Neutrophil (primary cell): ENCODE measurements around the gene SHISA5.

Source experiments
- H3K27ac ChIP-seq: fragments of 200-600 bp; sonication (generic); 2 replicates; pipeline ENCODE4 v1.5.1; 2016; ENCODE audit warnings: mild to moderate bottlenecking, moderate library complexity
- H3K27me3 ChIP-seq: fragments of 200-600 bp; sonication (generic); 2 replicates; pipeline ENCODE4 v1.6.0; 2016; ENCODE audit warnings: mild to moderate bottlenecking
- H3K36me3 ChIP-seq: fragments of 200-600 bp; sonication (generic); 2 replicates; pipeline ENCODE4 v1.5.1; 2017
- H3K4me1 ChIP-seq, 2 experiments: fragments of 200-600 bp in 1 of 2; sonication (generic) in 1 of 2; 1 replicate in 1 of 2; 2 replicates in 1 of 2; pipeline versions ENCODE4 v1.5.1 to v1.6.1; 2013 to 2016; ENCODE audit warnings: low read depth in 1 of 2, low read length in 1 of 2, mild to moderate bottlenecking in 1 of 2, moderate library complexity in 1 of 2; ENCODE audit not compliant: control insufficient read depth in 1 of 2, insufficient read depth in 1 of 2
- H3K4me3 ChIP-seq, 2 experiments: fragments of 200-600 bp in 1 of 2; sonication (generic) in 1 of 2; 1 replicate in 1 of 2; 2 replicates in 1 of 2; pipeline ENCODE4 v1.5.1; 2013 to 2016; ENCODE audit warnings: low read depth in 1 of 2, low read length in 1 of 2, mild to moderate bottlenecking in 1 of 2, moderate library complexity in 1 of 2
- H3K9me3 ChIP-seq: fragments of 200-600 bp; sonication (generic); 2 replicates; pipeline ENCODE4 v1.5.1; 2016
- CTCF ChIP-seq: fragments of 200-600 bp; sonication (generic); IDR thresholded peaks from 2 replicates; pipeline ENCODE4 v1.5.1; 2016; ENCODE audit warnings: antibody characterized with exemption

SHISA5 gene

GRCh38 chr3:48423241-48423882 is 80.6 kb downstream of the SHISA5 start:
- Histone ChIP-seq H3K4me3 (no peak overlapping the region), H3K27me3 (peaks cover 21% of the 10 kb centered on the region), H3K27ac (no peak overlapping the region)

GRCh38 chr3:48422681-48423080 is 81.3 kb downstream of the SHISA5 start:
- TF ChIP-seq CTCF = no peak
- no peaks in the 10 kb centered on the region for H3K9me3 ChIP-seq
- H3K4me3 ChIP-seq = no peak overlapping the region
- H3K4me1 ChIP-seq = no peaks in the 10 kb centered on the region
- H3K36me3 ChIP-seq = no peaks in the 10 kb centered on the region
- peaks cover 14% of the 10 kb centered on the region for H3K27me3 ChIP-seq
- no peak overlapping the region for H3K27ac ChIP-seq

More at GRCh38 chr3:48423241-48423882, 80.6 kb downstream of the SHISA5 start:
- no peaks in the 10 kb centered on the region for H3K36me3 ChIP-seq
- TF ChIP-seq CTCF = no peak
- no peaks in the 10 kb centered on the region for H3K9me3 ChIP-seq
- H3K4me1 ChIP-seq = peaks cover 0 to under 1% of the 10 kb centered on the region in 2 experiments

GRCh38 chr3:48422272-48422671 is 81.7 kb downstream of the SHISA5 start:
- Histone ChIP-seq H3K27me3 (peaks cover 10% of the 10 kb centered on the region), H3K4me1 (no peaks in the 10 kb centered on the region), H3K4me3 (no peak overlapping the region), H3K9me3 (no peaks in the 10 kb centered on the region), H3K36me3 (no peaks in the 10 kb centered on the region), H3K27ac (no peak overlapping the region)
- no peak for TF ChIP-seq CTCF

GRCh38 chr3:48420561-48420960 is 83.4 kb downstream of the SHISA5 start:
- TF ChIP-seq CTCF = no peak
- H3K36me3 ChIP-seq = no peaks in the 10 kb centered on the region
- no peaks in the 10 kb centered on the region for H3K27me3 ChIP-seq
- no peak overlapping the region for H3K27ac ChIP-seq
- no peaks in the 10 kb centered on the region for H3K9me3 ChIP-seq
- H3K4me1 ChIP-seq = no peaks in the 10 kb centered on the region
- H3K4me3 ChIP-seq = no peak overlapping the region

- H3K27ac ChIP-seq = no peak overlapping the region
- no peak for TF ChIP-seq CTCF
- H3K27me3 ChIP-seq = no peaks in the 10 kb centered on the region
- H3K9me3 ChIP-seq = no peaks in the 10 kb centered on the region
- H3K36me3 ChIP-seq = no peaks in the 10 kb centered on the region
- no peaks in the 10 kb centered on the region for H3K4me1 ChIP-seq
- H3K4me3 ChIP-seq = no peak overlapping the region
These were observed 84.4 kb downstream of the SHISA5 start for GRCh38 chr3:48419597-48419996.
